Fibroblast of lung (primary cell): ENCODE results near the gene BTBD7. TPM values are rescaled to one million over a fixed set of nuclear protein-coding genes. Genes with fewer than 3 reads are reported as not detected.

Experiments
- DNase-seq, 2 donors: peaks; one replicate each; pipeline versions ENCODE4 v3.0.0 to v3.0.0-alpha.2; 2010; ENCODE audit warnings: low read depth in 2 of 2
- H2AFZ ChIP-seq: 2 replicates; pipeline ENCODE4 v1.5.1; 2012; ENCODE audit warnings: low read length, control low read depth, inconsistent platforms
- H3K27ac ChIP-seq: 2 replicates; pipeline ENCODE4 v1.5.1; 2011; ENCODE audit warnings: low read length, control low read depth; ENCODE audit not compliant: insufficient read depth
- H3K27me3 ChIP-seq: 2 replicates; pipeline ENCODE4 v1.5.1; 2011; ENCODE audit warnings: mild to moderate bottlenecking, low read length; ENCODE audit not compliant: control insufficient read depth, insufficient read depth
- H3K36me3 ChIP-seq: 2 replicates; pipeline ENCODE4 v1.5.1; 2011; ENCODE audit warnings: low read length; ENCODE audit not compliant: control insufficient read depth, insufficient read depth
- H3K4me1 ChIP-seq: 2 replicates; pipeline ENCODE4 v1.5.1; 2011; ENCODE audit warnings: low read length; ENCODE audit not compliant: control insufficient read depth, insufficient read depth; ENCODE audit errors: extremely low read depth
- H3K4me2 ChIP-seq: 2 replicates; pipeline ENCODE4 v1.5.1; 2011; ENCODE audit warnings: low read length, control low read depth; ENCODE audit not compliant: insufficient read depth; ENCODE audit errors: extremely low read depth
- H3K4me3 ChIP-seq, 4 experiments: fragments of 200-600 bp in 1 of 4; sonication (generic) in 1 of 4; replicated peaks in 1 of 4; 2 replicates each; pipeline ENCODE4 v1.5.1; 2011 to 2016; ENCODE audit warnings: low read length in 4 of 4, low read depth in 3 of 4, mild to moderate bottlenecking in 3 of 4, control low read depth in 2 of 4, inconsistent platforms in 1 of 4, mixed read lengths in 1 of 4; ENCODE audit not compliant: insufficient read depth in 1 of 4; ENCODE audit errors: control extremely low read depth in 1 of 4
- H3K79me2 ChIP-seq: 2 replicates; pipeline ENCODE4 v1.5.1; 2012; ENCODE audit warnings: mild to moderate bottlenecking, low read length, inconsistent platforms; ENCODE audit not compliant: control insufficient read depth, insufficient read depth
- H3K9ac ChIP-seq: 2 replicates; pipeline ENCODE4 v1.5.1; 2011; ENCODE audit warnings: mild to moderate bottlenecking, low read length, control low read depth; ENCODE audit not compliant: insufficient read depth
- H3K9me3 ChIP-seq: 2 replicates; pipeline ENCODE4 v1.5.1; 2012; ENCODE audit warnings: low read depth, low read length; ENCODE audit not compliant: control insufficient read depth, insufficient read depth
- H4K20me1 ChIP-seq: 2 replicates; pipeline ENCODE4 v1.5.1; 2011; ENCODE audit warnings: low read length; ENCODE audit not compliant: control insufficient read depth, insufficient read depth; ENCODE audit errors: extremely low read depth
- EZH2 ChIP-seq: IDR thresholded peaks from 2 replicates; pipeline ENCODE4 v1.5.1; 2012; ENCODE audit warnings: low read length, control low read depth, mild to moderate bottlenecking; ENCODE audit errors: missing control alignments
- polyA plus RNA-seq, 2 donors: library from polyadenylated mRNA; depleted of rRNA in 1 of 2; stranded (reverse) in 1 of 2; unstranded in 1 of 2; fragments of >200 nt; gene quantifications; 2 replicates each; pipeline ENCODE4 v1.2.1, GENCODE V29; 2011 to 2012; ENCODE audit warnings: missing spikeins in 1 of 2
- total RNA-seq: library from RNA; depleted of rRNA; stranded (reverse); fragments of >200 nt; gene quantifications from 2 replicates; pipeline ENCODE4 v1.2.1, GENCODE V29; 2014
- TF ChIP-seq, protein P1 (sequence below), 2 donors: IDR thresholded peaks in 1 of 2; conservative IDR thresholded peaks in 1 of 2; 1 replicate in 1 of 2; 2 replicates in 1 of 2; pipeline ENCODE4 v1.5.1; 2011 to 2012; ENCODE audit warnings: low read length in 2 of 2, control low read depth in 1 of 2, inconsistent platforms in 1 of 2, low read depth in 1 of 2, mild to moderate bottlenecking in 1 of 2

The BTBD7 gene
- total and polyA plus RNA-seq, 2 donors (not counting 1 experiment from before 2014, with no cell fraction given): 20.5 to 25.9 TPM

DNA sequence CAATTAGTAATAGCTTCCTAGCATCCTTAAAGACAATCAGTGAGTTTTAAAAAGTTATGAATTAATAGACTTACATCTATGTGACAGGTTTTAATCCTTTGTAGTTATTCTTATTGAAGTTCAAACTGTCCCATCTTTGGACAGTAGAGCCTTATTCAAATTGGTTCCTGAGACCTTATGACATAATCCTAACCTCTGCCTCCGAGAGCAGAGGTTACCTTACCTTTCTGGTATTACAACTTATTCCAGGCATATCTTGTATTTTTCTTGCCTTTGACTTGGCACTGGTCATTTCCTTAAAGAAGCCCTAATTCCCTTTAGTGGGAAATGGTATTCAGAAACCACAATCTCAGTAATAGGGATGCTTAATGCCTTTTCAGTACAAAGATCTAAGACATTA is 21.8 kb downstream of the BTBD7 start:
- DNase-seq: no peak
- Histone ChIP-seq H3K36me3 (no peaks in the 10 kb centered on the region), H3K4me1 (no peaks in the 10 kb centered on the region), H3K9me3 (no peaks in the 10 kb centered on the region), H3K27me3 (no peaks in the 10 kb centered on the region), H3K79me2 (peaks cover 48% of the 10 kb centered on the region), H3K27ac (no peak overlapping the region), H4K20me1 (no peaks in the 10 kb centered on the region), H3K4me3 (no peak overlapping the region), H2AFZ (no peak overlapping the region), H3K9ac (no peak overlapping the region), H3K4me2 (no peak overlapping the region)
- TF ChIP-seq EZH2: no peak
- TF ChIP-seq, protein P1, sequence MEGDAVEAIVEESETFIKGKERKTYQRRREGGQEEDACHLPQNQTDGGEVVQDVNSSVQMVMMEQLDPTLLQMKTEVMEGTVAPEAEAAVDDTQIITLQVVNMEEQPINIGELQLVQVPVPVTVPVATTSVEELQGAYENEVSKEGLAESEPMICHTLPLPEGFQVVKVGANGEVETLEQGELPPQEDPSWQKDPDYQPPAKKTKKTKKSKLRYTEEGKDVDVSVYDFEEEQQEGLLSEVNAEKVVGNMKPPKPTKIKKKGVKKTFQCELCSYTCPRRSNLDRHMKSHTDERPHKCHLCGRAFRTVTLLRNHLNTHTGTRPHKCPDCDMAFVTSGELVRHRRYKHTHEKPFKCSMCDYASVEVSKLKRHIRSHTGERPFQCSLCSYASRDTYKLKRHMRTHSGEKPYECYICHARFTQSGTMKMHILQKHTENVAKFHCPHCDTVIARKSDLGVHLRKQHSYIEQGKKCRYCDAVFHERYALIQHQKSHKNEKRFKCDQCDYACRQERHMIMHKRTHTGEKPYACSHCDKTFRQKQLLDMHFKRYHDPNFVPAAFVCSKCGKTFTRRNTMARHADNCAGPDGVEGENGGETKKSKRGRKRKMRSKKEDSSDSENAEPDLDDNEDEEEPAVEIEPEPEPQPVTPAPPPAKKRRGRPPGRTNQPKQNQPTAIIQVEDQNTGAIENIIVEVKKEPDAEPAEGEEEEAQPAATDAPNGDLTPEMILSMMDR (conservative IDR thresholded peaks at IDR 0.05 in 1 of 2, IDR thresholded peaks at IDR 0.05 in 1 of 2; ENCODE audit: low read depth in 1 of 2, low read length in 2 of 2): no peak

GRCh38 chr14:93309427-93309966 is 23.3 kb downstream of the BTBD7 start:
- H3K36me3 ChIP-seq: no peaks in the 10 kb centered on the region
- H3K79me2 ChIP-seq: peaks cover 49% of the 10 kb centered on the region
- no peak for TF ChIP-seq EZH2
- TF ChIP-seq, protein P1 (conservative IDR thresholded peaks at IDR 0.05 in 1 of 2, IDR thresholded peaks at IDR 0.05 in 1 of 2; ENCODE audit: low read depth in 1 of 2, low read length in 2 of 2): no peak
- H2AFZ ChIP-seq: no peak overlapping the region
- no peak overlapping the region for H3K27ac ChIP-seq
- no peaks in the 10 kb centered on the region for H3K4me1 ChIP-seq
- no peaks in the 10 kb centered on the region for H4K20me1 ChIP-seq
- no peak overlapping the region for H3K4me2 ChIP-seq
- H3K4me3 ChIP-seq: no peak overlapping the region
- H3K9me3 ChIP-seq: no peaks in the 10 kb centered on the region
- no peak overlapping the region for H3K9ac ChIP-seq
- no peaks in the 10 kb centered on the region for H3K27me3 ChIP-seq
- DNase-seq: no peak

DNA sequence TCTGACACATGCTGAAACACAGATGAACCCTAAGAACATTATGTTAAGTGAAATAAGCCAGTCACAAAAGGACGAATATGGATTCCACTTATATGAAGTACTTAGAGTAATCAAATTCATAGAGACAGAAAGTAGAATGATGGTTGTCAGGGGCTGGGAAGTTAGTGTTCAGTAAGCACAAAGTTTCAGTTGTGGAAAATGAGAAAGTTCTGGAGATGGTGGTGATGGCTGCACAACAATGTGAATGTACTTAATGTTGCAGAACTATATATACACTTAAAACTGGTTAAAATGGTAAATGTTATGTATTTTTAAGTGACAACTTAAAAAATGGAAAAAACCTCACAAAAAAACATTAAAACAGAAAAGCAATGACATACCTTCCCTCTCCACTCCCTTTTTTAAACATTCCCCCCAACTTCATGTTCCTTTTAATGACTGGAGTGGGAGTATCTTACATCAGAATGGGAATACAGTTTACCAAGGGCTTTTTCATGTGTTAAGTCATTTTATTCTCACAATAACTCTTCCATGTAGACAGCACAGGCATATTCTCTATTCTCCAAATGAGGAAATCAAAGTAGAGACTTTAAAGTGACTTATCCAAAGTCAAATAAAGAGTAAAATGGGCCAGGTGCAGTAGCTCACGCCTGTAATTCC is 24.0 kb downstream of the BTBD7 start:
- no peaks in the 10 kb centered on the region for H3K36me3 ChIP-seq
- H4K20me1 ChIP-seq: no peaks in the 10 kb centered on the region
- TF ChIP-seq EZH2: no peak
- TF ChIP-seq, protein P1 (conservative IDR thresholded peaks at IDR 0.05 in 1 of 2, IDR thresholded peaks at IDR 0.05 in 1 of 2; ENCODE audit: low read depth in 1 of 2, low read length in 2 of 2): no peak
- H3K4me3 ChIP-seq: no peak overlapping the region
- H3K79me2 ChIP-seq: peaks cover 48% of the 10 kb centered on the region
- no peaks in the 10 kb centered on the region for H3K4me1 ChIP-seq
- H3K27ac ChIP-seq: no peak overlapping the region
- H3K9ac ChIP-seq: no peak overlapping the region
- no peak for DNase-seq
- no peaks in the 10 kb centered on the region for H3K9me3 ChIP-seq
- H2AFZ ChIP-seq: no peak overlapping the region
- H3K27me3 ChIP-seq: no peaks in the 10 kb centered on the region
- H3K4me2 ChIP-seq: no peak overlapping the region
